HG02798 (cell line): Measurements from ENCODE around the gene PRMT3.
A peak's percentile ranks its signal among the peaks of the same experiment; 100 is the strongest.
"Not testable (repeated sequence)": the region's sequence is repeated elsewhere in the genome, so short reads cannot be mapped to it uniquely, and the experiment has no call there.

Experiments
- ATAC-seq: cut with Tn5 transposase; IDR thresholded peaks from one replicate; pipeline ENCODE4 v1.9.1; 2021; ENCODE audit warnings: mild to moderate bottlenecking; ENCODE audit not compliant: unreplicated experiment, poor library complexity

Gene PRMT3

GRCh38 chr11:20453657-20454316 lies 66.3 kb downstream of the PRMT3 start:
- ATAC-seq: no peak

GRCh38 chr11:20457001-20457799 lies 69.7 kb downstream of the PRMT3 start:
- no peak for ATAC-seq

DNA sequence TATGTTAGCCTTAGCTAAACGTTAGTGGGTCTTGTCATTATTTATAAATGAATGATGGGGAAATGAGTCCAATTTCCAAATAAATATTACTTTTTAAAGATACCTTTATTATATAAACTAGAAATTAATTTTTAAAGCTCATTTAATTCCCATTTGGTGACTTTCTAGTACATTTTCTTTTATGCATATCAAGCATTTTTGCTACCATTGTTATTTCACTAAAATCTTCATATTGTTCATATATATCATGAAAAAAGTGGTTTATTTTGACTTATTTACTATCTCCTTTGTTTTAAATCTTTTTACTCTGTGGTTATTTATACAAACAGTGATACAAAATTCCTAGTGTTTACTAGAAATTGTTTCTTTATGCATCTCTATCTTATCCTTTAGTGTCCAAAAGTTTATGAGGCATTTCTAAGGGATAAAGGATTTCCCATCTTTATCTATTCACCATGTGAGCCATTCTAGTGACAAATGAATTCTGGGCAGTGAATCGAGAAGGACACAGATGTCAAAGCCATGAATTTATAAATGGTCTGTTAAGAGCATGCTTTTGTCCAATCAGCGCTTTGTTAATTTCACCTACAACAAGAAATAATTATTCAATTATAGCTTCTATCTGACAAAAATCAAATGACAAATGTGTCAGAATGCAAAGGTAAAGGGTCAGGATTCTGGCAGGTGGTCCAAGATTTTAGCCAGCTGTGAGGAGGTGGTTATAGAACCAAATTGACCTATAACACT lies 70.6 kb downstream of the PRMT3 start:
- no peak for ATAC-seq

DNA sequence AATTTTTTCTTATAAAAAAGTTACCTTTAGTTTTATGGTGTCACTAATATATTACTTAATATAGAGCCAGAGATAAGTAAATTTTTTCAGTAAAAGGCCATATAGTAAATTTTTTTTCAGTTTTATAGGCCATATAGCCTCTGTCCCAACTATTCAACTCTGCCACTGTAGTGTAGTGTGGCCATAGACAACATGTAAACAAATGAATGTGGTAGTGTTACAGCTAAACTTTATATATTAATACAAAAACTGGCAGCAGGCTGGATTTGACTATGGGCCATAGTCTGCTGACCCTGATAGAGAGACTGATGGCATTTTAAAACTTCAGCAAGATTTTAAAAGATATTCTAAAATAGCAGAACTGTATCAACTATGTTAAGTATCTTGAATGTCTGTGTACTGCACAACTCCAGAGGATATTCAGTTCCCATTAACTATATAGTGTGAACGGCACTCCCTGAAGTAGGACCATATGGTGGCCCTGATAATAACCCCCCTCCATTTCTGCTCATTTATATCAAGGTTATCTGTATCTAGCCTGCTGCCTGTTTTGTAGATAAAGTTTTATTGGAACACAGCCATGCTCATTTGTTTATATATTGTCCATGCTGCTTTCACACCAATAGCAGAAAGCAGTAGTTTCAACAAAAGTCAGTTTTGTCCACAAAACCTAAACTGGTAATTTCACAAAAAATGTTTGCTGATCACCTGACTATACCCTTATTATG lies 71.6 kb downstream of the PRMT3 start:
- ATAC-seq: no peak

DNA sequence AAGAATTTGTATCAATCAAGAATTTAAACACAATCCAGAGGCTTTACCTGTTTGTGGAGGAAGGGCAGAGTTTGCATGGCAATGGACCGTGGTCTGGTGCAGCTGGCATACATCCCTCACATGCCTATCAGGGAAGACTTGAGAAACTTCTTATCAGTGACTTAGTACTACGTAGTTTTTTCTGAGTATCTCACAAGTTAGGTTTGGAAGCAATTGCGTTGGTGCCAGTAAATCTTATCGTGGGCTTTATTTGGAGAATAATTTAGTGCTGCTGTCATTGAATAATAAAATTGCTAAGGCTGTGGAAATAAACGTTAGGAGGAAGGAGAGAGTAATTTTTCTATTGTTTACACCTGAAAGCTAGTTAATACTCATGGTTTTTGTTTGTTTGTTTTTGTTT lies 72.3 kb downstream of the PRMT3 start:
- no peak for ATAC-seq

DNA sequence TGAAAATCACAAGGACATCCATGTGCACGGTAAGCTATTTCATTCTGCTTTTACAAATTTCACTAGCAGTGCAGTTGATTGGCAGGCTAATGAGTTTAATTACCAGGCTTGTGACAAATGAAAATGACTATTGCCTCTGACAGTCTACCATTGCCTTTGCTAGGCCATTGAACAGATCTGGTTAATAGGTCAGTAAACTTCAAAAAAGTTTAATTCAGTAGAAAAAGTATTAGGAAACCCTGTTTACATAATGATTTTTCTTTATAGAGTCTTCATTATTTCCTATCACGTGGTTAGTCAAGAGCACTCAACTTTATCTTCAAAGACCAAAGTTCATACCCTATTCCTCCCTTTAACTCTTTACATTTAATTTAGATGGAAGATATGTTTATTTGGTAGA lies 77.0 kb downstream of the PRMT3 start:
- no peak for ATAC-seq

GRCh38 chr11:20467487-20468185 lies 80.1 kb downstream of the PRMT3 start:
- ATAC-seq: no peak

DNA sequence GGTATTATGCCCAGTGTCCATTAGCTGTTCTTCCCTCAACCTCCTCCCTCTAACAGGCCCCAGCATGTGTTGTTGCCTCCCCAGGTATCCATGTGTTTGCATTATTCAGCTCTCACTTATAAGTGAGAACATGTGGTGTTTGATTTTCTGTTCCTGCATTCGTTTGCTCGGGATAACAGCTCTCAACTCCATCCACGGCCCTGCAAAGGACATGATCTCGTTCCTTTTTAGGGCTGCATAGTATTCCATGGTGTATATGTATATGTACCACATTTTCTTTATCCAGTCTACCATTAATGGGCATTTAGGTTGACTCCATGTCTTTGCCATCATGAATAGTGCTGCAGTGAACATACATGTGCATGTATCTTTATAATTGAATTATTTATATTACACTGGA lies 82.8 kb downstream of the PRMT3 start:
- ATAC-seq: no peak

DNA sequence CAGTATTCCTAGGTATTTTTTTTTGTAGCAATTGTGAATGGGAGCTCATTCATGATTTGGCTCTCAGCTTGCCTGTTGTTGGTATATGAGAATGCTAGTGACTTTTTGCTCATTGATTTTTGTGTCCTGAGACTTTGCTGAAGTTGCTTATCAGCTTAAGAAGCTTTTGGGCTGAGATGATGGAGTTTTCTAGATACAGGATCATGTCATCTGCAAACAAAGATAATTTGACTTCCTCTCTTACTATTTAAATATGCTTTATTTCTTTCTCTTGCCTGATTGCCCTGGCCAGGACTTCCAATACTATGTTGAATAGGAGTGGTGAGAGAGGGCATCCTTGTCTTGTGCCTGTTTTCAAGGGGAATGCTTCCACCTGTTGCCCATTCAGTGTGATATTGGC lies 84.4 kb downstream of the PRMT3 start:
- ATAC-seq: not testable (repeated sequence)

- ATAC-seq: peak; percentile 21
Measured at GRCh38 chr11:20474176-20474881, 86.8 kb downstream of the PRMT3 start.

- ATAC-seq: peak; percentile 55
Measured at GRCh38 chr11:20474882-20475517, 87.5 kb downstream of the PRMT3 start.

GRCh38 chr11:20477418-20478090 lies 90.0 kb downstream of the PRMT3 start:
- ATAC-seq: no peak

- ATAC-seq: no peak
Measured at GRCh38 chr11:20479513-20479912, 92.0 kb downstream of the PRMT3 start.

GRCh38 chr11:20483931-20484330 lies 96.4 kb downstream of the PRMT3 start:
- ATAC-seq: no peak

DNA sequence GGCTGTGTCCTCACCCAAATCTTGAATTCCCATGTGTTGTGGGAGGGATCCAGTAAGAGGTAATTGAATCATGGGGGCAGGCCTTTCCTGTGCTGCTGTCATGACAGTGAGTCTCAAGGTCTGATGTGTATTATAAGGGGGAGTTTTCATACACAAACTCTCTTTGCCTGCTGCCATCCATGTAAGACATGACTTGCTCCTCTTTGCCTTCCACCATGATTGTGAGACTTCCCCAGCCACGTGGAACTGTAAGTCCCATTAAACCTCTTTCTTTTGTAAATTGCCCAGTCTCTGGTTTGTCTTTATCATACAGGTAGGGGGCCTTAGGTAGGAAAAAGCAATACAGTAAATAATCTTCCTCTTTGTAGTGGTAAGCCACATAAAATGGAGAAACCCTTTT lies 96.9 kb downstream of the PRMT3 start:
- not testable (repeated sequence) for ATAC-seq

GRCh38 chr11:20488352-20488751 lies 100.8 kb downstream of the PRMT3 start:
- no peak for ATAC-seq

GRCh38 chr11:20489948-20490347 lies 102.4 kb downstream of the PRMT3 start:
- peak; percentile 79 for ATAC-seq

- ATAC-seq: no peak
Measured at GRCh38 chr11:20493340-20493739, 105.8 kb downstream of the PRMT3 start.
